ENCODE results near the gene RAB43. TPM values are rescaled to one million over a fixed set of nuclear protein-coding genes. Genes with fewer than 3 reads are reported as not detected.
"Not testable (repeated sequence)": the region's sequence is repeated elsewhere in the genome, so short reads cannot be mapped to it uniquely, and the experiment has no call there.

RAB43 gene
- total RNA-seq, 2 donors from 2014 or later: 57.4 to 64.1 TPM

DNA sequence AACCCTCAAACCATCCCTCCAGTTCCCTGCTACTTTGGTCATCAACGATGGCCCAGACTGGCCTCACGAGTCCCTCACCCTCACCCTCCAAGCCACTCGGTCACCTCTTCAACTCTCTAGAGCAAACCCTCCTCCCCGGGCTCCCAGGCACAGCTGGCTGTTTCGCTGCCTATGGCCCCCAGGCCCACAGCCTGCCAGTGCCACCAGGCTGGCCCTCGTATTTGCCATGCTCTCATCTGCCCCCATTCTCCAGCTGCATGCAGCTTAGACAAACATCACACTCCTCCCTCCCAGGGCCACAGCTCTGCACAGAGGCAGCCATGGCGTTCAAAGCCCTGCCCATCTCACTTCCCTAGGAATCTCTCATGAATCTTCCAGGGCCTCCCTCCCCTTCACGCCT, 13.8 kb downstream of the RAB43 start:
- DNase-seq (ENCODE audit: low spot score in 2 of 2): no peak
- peak overlapping the region; percentile 96 to 99 for H3K27ac Mint-ChIP-seq
- H3K9me3 Mint-ChIP-seq: no peaks in the 10 kb centered on the region
- H3K36me3 Mint-ChIP-seq: peaks cover 12 to 44% of the 10 kb centered on the region in 2 donors
- ATAC-seq: no peak

DNA sequence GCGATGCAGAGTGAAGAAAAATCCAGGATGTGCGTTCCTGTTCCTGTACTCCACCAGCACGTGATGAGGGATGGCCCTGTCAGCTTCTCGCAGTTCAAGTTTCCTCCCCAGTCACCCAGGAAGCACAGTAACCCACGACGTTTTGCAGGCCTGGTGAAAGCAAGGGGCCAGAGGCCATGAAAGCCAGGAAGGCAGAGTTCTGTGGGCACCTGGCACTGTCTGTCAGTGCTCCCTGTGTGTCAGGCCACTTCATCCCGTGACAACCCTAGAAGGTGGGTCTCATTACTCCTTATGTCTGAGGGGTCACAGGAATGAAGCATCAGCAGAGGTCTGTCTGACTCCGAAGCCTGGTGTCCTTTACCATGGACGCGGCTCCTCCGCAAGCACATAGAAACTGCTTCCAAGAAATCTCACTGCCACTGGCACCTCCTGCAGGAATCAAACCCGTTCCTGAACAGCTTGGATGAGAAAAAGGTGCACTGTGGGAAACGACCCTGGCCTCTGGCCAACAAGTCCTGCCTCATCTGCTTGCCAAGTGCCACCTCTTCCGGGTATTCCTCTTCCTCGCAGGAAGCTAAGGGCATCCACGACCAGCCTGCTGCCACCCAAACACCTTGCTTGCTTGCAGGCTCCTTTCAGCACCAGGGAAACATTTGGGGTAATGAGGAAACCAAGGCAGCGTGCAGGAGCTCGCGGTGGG, 14.6 kb downstream of the RAB43 start:
- DNase-seq (ENCODE audit: low spot score in 2 of 2) (no peak), ATAC-seq (no peak)
- Mint-ChIP-seq H3K36me3 (peaks cover 12 to 44% of the 10 kb centered on the region in 2 donors), H3K27ac (peak overlapping the region; percentile 96 to 99), H3K9me3 (no peaks in the 10 kb centered on the region)

- DNase-seq (ENCODE audit: low spot score in 2 of 2) (no peak), ATAC-seq (no peak)
These were observed 15.3 kb downstream of the RAB43 start for GRCh38 chr3:129106320-129106719.

DNA sequence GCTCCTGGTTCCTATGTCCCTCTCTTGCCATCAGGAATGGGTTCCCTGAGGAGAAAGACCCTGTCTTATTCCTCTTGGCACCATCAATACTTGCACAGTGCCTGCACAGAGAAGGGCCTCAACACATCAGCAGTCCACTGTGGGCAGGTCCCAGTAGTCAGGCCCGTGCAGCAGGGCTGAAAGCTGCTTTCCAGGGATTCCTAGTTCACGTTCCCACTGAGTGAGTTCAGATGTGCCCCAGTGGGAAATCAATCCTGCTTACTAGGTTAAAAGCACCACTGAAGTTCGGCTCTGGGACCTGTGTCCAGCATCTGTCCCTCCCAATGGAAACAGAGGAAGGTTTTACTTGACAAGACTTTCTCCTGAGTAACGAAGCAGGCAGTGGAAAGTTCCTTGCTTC, 15.7 kb downstream of the RAB43 start:
- H3K27ac Mint-ChIP-seq: peak overlapping the region in 1 of 2 donors; percentile 99
- H3K9me3 Mint-ChIP-seq: no peaks in the 10 kb centered on the region
- no peak for DNase-seq (ENCODE audit: low spot score in 2 of 2)
- peaks cover 12 to 35% of the 10 kb centered on the region in 2 donors for H3K36me3 Mint-ChIP-seq
- ATAC-seq: no peak

More at GRCh38 chr3:129106320-129106719, 15.3 kb downstream of the RAB43 start:
- Mint-ChIP-seq H3K27ac (peak overlapping the region; percentile 77 to 99), H3K9me3 (no peaks in the 10 kb centered on the region), H3K36me3 (peaks cover 12 to 40% of the 10 kb centered on the region in 2 donors)

- H3K36me3 Mint-ChIP-seq: peaks cover 12 to 30% of the 10 kb centered on the region in 2 donors
- ATAC-seq (no peak), DNase-seq (ENCODE audit: low spot score in 2 of 2) (no peak)
- peak overlapping the region; percentile 40 to 77 for H3K27ac Mint-ChIP-seq
- no peaks in the 10 kb centered on the region for H3K9me3 Mint-ChIP-seq
These were observed 17.0 kb downstream of the RAB43 start for GRCh38 chr3:129104498-129105079.

- Mint-ChIP-seq H3K9me3 (no peaks in the 10 kb centered on the region), H3K27ac (peak overlapping the region; percentile 65 to 77), H3K36me3 (peaks cover 12 to 34% of the 10 kb centered on the region in 2 donors)
These were observed 17.6 kb downstream of the RAB43 start for GRCh38 chr3:129104051-129104450.

DNA sequence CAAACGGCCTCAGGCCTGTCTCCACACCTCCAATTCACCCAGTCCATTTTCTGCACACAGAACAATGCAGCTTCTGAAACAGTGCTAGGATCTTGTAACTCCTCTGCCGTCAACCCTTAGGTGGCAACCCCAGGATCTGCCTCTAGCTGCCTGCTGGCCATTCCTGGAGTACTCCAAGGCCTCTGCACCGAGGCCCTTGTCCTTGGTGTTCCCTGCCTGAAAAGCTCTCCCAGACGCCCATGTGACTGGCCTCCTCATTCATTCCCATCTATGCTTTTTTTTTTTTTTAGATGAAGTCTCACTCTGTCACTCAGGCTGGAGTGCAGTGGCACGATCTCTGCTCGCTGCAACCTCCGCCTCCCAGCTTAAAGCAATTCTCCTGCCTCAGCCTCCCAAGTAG, 18.3 kb downstream of the RAB43 start:
- Mint-ChIP-seq H3K36me3 (peaks cover 7 to 32% of the 10 kb centered on the region in 2 donors), H3K27ac (peak overlapping the region; percentile 69 to 77), H3K9me3 (no peaks in the 10 kb centered on the region)
- ATAC-seq: no peak
- DNase-seq (ENCODE audit: low spot score in 2 of 2): no peak

More at GRCh38 chr3:129104051-129104450, 17.6 kb downstream of the RAB43 start:
- ATAC-seq (no peak), DNase-seq (ENCODE audit: low spot score in 2 of 2) (no peak)

DNA sequence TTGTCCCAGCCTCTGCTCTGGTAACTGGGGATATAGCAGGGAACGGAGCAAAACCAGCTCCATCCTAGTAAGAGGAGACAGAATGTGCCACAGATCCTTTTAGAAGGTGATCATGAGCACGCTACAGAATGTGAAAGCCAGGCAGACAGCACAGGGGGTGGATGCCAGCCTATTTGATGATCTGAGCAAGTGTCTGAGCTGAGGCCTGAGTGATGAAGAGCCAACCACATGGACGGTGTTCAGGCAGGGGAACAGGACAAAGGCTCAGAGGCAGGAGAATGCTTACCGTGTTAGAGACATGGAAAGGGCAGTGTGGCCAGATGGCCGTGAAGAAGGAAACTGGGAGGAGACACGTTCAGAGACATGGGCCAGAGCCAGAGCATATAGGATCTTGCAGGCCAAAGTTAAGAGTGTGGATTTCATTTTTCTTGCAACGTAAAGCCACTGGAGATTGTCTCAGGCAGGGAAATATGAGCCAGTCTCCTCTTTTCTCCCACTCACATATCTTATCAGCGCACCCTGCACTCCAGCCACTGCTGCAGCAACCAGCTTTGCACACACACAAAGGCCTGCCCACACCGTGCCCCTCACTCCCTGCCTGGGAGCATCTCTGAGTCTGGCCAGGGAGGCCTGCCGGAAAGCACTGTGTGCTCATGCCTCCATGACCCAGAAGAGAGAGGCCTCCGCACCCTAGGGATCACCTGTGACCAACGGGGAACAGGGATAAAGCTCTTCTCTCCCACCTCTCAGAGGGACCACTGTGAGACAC, 20.1 kb downstream of the RAB43 start:
- H3K27ac Mint-ChIP-seq: peak overlapping the region; percentile 74 to 78
- peaks cover 11 to 36% of the 10 kb centered on the region in 2 donors for H3K36me3 Mint-ChIP-seq
- no peak for DNase-seq (ENCODE audit: low spot score in 2 of 2)
- ATAC-seq: no peak
- H3K9me3 Mint-ChIP-seq: peaks cover 0 to 4% of the 10 kb centered on the region in 2 donors

DNA sequence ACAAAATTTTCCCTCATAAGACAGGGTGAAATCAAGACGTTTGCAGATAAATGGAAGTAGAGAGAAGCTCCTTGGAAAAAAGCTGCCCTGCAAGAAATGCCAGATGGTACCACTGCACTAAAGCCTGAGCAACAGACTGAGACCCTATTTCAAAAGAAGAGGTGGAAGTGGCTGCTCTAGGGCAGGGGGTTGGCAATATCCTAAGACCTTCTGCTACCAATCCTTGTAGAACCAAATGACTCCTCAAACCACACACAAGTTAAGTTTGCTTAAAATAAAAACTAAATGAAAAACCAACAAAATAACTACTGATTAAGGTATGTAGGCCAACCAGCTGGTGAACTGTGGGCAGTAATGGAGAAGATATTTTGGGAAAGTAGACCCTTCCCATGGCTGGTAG, 21.3 kb downstream of the RAB43 start:
- peak in 1 of 2 donors; percentile 71 for ATAC-seq
- peaks cover 0 to 4% of the 10 kb centered on the region in 2 donors for H3K9me3 Mint-ChIP-seq
- peaks cover 16 to 40% of the 10 kb centered on the region in 2 donors for H3K36me3 Mint-ChIP-seq
- H3K27ac Mint-ChIP-seq: peak overlapping the region; percentile 64 to 78
- DNase-seq (ENCODE audit: low spot score in 2 of 2): no peak

GRCh38 chr3:129095285-129095684, 26.3 kb downstream of the RAB43 start:
- peaks cover 16 to 38% of the 10 kb centered on the region in 2 donors for H3K36me3 Mint-ChIP-seq
- DNase-seq (ENCODE audit: low spot score in 2 of 2) (no peak), ATAC-seq (no peak)
- peak overlapping the region; percentile 39 to 82 for H3K27ac Mint-ChIP-seq
- H3K9me3 Mint-ChIP-seq: peaks cover 0 to 4% of the 10 kb centered on the region in 2 donors

DNA sequence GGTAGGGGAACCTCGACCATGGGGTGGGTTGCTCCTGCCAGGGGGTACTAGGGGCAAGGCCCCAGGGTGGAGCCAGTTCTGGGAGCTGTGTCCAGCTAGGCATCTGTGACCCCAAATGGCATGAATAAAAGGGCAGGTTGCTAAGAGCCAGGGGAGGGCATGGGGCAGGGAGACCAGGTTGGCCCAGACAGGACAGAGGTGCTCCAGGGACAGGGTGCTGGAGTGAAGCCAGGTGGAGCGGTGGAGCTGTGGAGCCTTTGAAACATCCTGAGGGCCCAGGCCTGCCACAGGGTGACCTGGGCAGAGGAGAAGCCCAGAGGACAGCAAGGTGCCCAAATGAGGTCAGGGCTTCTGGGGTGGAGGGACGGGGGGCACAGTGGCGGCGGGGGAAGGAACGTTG, 33.3 kb downstream of the RAB43 start:
- ATAC-seq: peak in 1 of 2 donors; percentile 21
- not testable (repeated sequence) for H3K36me3 Mint-ChIP-seq; DNase-seq (ENCODE audit: low spot score in 2 of 2); H3K27ac Mint-ChIP-seq; H3K9me3 Mint-ChIP-seq

DNA sequence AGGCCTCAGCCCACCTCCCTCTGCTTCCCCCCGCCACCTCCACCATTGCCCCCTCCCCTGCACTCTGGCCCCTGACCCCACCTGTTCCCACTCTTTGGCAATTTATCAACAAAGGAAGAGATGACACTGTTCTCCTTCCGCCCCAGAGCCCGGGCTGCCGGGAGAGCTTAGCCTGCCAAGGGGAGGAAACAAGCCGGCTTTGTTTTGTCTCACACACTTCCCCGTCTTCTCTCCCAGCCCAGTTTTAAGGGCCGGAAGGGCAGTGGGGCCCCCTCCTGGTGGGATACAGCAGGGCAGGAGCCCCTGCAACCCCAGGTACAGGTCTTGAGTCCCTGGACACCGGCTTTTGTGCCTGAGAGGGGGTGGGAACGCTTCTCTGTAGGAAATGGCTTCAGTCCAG, 33.7 kb downstream of the RAB43 start:
- DNase-seq (ENCODE audit: low spot score in 2 of 2); H3K27ac Mint-ChIP-seq; H3K36me3 Mint-ChIP-seq; H3K9me3 Mint-ChIP-seq: not testable (repeated sequence)
- ATAC-seq: peak; percentile 34 to 64

GRCh38 chr3:129087138-129087702, 34.4 kb downstream of the RAB43 start:
- no peaks in the 10 kb centered on the region for H3K36me3 Mint-ChIP-seq
- H3K9me3 Mint-ChIP-seq: peaks cover 0 to 4% of the 10 kb centered on the region in 2 donors
- no peak for ATAC-seq
- H3K27ac Mint-ChIP-seq: peak overlapping the region in 1 of 2 donors; percentile 79
- no peak for DNase-seq (ENCODE audit: low spot score in 2 of 2)

DNA sequence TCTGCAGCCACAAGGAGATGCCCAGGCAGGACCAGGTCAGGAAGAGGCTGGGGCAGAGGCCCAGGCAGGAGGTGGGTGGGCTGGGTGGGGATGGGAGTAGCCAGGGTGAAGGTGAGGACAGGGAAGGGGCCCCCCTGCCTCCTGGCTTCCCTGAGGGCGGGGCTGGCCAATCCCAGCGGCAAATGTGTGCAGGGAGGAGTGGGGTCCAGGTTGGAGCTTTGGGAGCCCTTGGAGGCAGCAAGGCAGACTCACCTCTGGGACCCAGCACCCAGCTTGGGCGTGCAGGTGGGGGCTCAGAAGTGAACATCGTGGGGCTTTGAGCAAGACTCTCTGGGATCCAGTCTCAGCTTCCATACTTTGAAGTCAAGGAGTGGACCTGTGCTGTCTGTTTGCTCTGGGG, 35.8 kb downstream of the RAB43 start:
- Mint-ChIP-seq H3K27ac (peak overlapping the region; percentile 79 to 84), H3K36me3 (no peaks in the 10 kb centered on the region), H3K9me3 (peaks cover 0 to 4% of the 10 kb centered on the region in 2 donors)
- DNase-seq (ENCODE audit: low spot score in 2 of 2) (no peak), ATAC-seq (peak in 1 of 2 donors; percentile 2)

GRCh38 chr3:129085165-129085715, 36.4 kb downstream of the RAB43 start:
- DNase-seq (ENCODE audit: low spot score in 2 of 2) (no peak), ATAC-seq (peak in 1 of 2 donors; percentile 9)
- Mint-ChIP-seq H3K36me3 (no peaks in the 10 kb centered on the region), H3K27ac (peak overlapping the region; percentile 79 to 84), H3K9me3 (peaks cover 0 to 4% of the 10 kb centered on the region in 2 donors)

DNA sequence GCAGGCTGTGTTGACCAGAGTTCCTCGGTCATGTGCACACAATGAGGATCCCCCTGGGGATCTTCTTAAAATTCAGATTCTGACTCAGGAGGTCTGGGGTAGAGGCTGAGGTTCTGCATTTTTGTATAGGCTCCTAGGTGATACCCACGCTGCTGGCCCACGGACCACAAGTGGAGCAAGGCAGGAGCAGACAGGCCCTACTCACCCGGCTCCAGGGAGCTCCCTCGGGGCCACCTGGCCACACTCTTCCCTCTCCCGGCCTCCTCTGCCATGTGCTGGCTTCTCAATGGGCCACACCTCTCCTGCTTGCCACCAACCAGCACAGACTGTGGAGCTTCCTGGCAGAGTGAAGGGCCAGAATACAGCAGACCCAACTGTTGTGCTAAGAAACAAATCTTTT, 37.1 kb downstream of the RAB43 start:
- ATAC-seq (peak; percentile 4 to 21), DNase-seq (ENCODE audit: low spot score in 2 of 2) (no peak)
- peak overlapping the region; percentile 60 to 79 for H3K27ac Mint-ChIP-seq
- peaks cover 0 to 4% of the 10 kb centered on the region in 2 donors for H3K9me3 Mint-ChIP-seq
- no peaks in the 10 kb centered on the region for H3K36me3 Mint-ChIP-seq
